Fibroblast of the aortic adventitia (primary cell): Measurements from ENCODE around the gene LCN15. TPM values are rescaled to one million over a fixed set of nuclear protein-coding genes. Genes with fewer than 3 reads are reported as not detected.
"Not testable (repeated sequence)": the region's sequence is repeated elsewhere in the genome, so short reads cannot be mapped to it uniquely, and the experiment has no call there.

ENCODE experiments used
- DNase-seq: peaks from one replicate; pipeline ENCODE4 v3.0.0-alpha.2; 2010; ENCODE audit warnings: low read depth
- H3K4me3 ChIP-seq: 2 replicates; pipeline ENCODE4 v1.5.1; 2011; ENCODE audit warnings: low read depth, mild to moderate bottlenecking, control low read depth, low read length, moderate library complexity
- total RNA-seq: library from RNA; depleted of rRNA; stranded (reverse); fragments of >200 nt; gene quantifications from 2 replicates; pipeline ENCODE4 v1.2.3, GENCODE V29; 2012; ENCODE audit warnings: low replicate concordance
- TF ChIP-seq, protein P1 (sequence below): IDR thresholded peaks from 2 replicates; pipeline ENCODE4 v1.5.1; 2011; ENCODE audit warnings: mild to moderate bottlenecking, low read length, control low read depth, inconsistent platforms; ENCODE audit not compliant: insufficient read depth

The LCN15 gene
- total RNA-seq, 1 donor, result not detected

DNA sequence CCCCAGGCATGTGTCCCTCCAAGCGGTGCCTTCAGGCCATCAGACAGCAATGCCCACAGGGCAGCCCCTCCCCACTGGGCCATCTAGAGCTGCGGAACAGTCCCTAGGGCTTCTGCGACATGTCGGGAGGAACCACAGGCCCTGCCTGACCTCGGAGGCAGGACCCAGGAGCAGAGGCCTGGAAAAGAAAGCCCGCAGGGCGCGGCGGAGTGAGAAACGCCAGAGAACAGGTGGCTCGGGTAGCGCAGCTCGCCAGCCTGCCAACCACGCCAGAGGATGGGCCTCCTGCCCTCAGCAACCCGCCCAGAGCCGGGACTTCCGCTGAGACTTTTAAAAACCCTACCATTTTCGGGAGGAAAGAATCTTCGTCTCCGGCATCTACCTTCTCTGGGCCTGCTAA is 7.0 kb downstream of the LCN15 start:
- TF ChIP-seq, protein P1, sequence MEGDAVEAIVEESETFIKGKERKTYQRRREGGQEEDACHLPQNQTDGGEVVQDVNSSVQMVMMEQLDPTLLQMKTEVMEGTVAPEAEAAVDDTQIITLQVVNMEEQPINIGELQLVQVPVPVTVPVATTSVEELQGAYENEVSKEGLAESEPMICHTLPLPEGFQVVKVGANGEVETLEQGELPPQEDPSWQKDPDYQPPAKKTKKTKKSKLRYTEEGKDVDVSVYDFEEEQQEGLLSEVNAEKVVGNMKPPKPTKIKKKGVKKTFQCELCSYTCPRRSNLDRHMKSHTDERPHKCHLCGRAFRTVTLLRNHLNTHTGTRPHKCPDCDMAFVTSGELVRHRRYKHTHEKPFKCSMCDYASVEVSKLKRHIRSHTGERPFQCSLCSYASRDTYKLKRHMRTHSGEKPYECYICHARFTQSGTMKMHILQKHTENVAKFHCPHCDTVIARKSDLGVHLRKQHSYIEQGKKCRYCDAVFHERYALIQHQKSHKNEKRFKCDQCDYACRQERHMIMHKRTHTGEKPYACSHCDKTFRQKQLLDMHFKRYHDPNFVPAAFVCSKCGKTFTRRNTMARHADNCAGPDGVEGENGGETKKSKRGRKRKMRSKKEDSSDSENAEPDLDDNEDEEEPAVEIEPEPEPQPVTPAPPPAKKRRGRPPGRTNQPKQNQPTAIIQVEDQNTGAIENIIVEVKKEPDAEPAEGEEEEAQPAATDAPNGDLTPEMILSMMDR, result no peak
- DNase-seq, result no peak
- no peak overlapping the region for H3K4me3 ChIP-seq

DNA sequence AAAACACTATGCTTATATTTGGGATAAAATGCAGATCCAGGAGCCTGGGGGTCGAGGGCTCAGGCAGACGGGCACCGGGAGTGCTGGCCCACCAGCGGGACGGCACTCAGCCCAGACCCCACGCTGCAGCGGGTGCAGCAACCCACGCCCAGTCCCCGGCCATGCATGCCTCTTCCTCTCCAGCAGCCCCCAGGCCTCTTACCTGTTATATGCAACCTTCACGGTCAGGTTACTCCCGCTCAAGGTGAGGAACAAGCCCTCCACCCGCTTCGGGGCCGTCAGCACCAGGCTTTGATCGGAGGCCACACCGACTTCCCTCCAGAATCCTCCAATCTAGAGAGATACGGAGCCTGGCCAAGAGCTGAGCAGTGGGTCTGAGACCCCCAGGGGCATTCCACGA is 7.5 kb downstream of the LCN15 start:
- no peak overlapping the region for H3K4me3 ChIP-seq
- TF ChIP-seq, protein P1, result no peak
- DNase-seq, result no peak

DNA sequence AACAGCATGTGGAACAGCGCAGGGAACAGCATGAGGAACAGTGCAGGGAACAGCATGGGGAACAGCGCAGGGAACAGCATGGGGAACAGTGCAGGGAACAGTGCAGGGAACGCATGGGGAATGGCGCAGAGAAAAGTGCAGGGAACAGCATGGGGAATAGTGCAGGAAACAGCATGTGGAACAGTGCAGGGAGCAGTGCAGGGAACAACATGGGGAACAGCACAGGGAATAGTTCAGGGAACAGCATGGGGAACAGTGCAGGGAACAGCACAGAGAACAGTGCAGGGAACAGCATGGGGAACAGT is 8.2 kb downstream of the LCN15 start:
- DNase-seq, result no peak
- no peak overlapping the region for H3K4me3 ChIP-seq
- TF ChIP-seq, protein P1, result no peak

DNA sequence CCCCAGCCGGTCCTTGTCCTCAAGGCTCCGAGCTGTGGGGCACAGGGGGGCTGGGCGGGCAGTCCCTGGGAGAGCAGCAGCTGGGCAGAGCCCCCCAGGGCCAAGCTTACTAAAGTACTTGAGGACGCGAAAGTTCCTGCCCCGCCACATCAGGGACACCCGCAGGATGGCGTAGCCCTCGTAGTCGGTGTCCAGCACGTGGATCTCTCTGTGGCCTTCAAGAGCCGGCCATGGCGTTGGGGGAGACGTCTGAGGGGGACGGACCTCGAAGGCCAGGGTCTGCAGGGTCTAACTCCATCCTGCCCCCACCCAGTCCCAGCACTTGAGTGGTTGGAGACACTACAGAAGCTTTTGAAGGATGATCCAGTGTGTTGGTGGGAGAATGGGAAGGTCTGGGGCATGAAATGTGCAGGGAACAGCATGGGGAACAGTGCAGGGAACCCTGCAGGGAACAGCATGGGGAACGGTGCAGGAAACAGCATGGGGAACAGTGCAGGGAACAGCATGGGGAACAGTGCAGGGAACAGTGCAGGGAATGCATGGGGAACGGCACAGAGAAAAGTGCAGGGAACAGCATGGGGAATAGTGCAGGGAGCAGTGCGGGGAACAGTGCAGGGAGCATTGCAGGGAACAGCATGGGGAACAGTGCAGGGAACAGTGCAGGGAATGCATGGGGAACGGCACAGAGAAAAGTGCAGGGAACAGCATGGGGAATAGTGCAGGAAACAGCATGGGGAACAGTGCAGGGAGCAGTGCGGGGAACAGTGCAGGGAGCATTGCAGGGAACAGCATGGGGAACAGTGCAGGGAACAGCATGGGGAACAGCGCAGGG is 8.8 kb downstream of the LCN15 start:
- not testable (repeated sequence) for DNase-seq, H3K4me3 ChIP-seq

DNA sequence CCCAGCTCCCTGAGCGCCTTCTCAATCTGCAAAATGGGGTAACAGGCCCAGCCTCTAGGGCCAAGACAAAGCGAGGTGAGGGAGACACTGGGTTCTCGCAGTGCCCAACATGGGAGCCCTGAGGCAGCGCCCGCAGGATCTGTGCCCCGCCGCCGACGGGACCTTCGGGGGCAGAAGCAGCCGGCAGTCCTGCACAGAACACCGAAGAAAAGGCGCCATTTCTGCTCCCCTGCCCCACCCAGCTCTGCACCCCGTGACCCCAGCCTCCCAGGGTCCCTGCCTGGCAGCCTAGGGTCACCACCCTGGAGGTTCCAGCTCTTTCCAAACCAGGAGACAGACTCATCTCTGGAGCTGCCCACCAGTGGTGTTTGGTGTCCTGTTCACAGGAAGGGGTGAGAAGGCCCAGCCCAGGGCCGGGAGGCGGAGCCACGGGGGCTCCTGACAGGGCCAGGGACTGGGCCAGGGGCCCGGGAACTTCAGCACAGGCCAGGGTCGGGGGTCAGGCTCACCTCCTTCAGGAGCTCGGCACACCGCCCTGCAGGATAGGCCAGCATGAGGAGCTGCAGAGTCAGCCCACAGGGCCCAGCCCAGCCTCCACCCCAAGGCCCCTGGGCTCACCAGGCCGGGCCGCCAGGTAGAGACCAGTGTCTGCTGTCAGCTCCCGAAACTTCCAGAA is 9.6 kb downstream of the LCN15 start:
- DNase-seq, result no peak
- no peak overlapping the region for H3K4me3 ChIP-seq
- TF ChIP-seq, protein P1, result no peak

DNA sequence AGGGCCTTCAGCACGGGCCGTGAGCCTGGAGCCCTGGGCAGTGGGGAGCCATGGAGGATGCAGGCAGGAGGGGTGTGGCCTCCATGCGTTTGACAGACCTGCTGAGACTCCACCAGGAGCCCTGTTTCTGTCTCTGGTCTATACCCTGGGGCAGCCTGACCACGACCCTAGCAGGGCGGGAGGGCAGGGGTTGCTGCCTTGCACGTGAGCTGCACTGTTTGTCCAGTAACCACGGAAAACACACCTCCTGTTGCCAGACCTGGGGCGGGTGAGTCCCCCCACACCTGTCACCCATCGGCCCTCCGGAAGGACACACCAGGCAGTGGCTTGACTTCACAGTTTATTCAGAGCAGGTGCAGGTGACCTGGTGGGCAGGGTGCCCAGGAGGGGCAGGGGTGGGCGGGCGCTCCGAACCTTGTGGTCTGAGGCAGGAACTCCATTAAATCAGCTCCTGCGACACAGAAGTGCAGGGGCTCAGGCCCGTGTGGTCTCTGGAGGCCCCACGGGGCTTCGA is 10.2 kb downstream of the LCN15 start:
- DNase-seq, result no peak
- TF ChIP-seq, protein P1, result no peak
- H3K4me3 ChIP-seq, result no peak overlapping the region

DNA sequence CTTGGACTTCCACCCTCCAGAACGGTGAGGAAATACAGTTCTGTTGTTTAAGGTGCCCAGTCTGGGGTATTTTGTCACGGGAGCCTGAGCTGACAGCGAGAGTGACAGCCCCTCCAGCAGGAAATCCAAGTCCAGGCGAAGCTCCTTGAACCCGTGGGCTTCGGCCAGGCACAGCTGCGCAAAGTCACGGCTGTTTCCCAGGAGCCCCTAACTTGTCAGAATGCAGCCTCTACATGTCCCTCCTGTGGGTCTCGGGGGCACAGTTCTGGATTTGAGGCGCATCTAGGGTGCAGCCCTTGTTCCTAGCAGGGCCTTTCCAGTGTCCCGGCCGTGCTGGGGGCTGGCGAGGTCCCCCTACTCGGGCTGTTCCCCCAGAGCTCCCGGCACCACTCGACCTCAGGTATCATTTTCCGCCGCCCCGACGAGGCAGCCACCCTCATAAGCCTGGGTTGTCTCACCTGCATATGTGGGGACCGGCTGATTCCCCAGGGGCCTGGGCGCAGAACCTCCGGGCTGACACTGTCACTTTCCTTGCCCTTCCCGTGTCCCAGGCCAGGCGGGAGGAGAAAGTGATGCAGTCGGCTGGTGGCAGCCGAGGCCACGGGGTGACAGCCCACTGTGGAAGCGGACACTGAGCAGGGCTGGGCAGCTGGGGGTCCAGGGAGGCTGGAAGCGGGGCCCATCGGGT is 10.8 kb downstream of the LCN15 start:
- TF ChIP-seq, protein P1, result no peak
- no peak for DNase-seq

More for the DNA sequence above, 10.8 kb downstream of the LCN15 start:
- H3K4me3 ChIP-seq, result no peak overlapping the region
